IMR-90 (cell line): Measurements from ENCODE around the gene PYCARD. TPM values are rescaled to one million over a fixed set of nuclear protein-coding genes. Genes with fewer than 3 reads are reported as not detected.

ENCODE experiments used
- ATAC-seq: fragments of 200-7000 bp; cut with Tn5 transposase; 2 replicates; pipeline ENCODE4 v1.9.1; 2020; ENCODE audit warnings: low read depth, mild to moderate bottlenecking, moderate library complexity
- BruUV-seq: library from RNA; stranded (reverse); fragments of 400-500 nt; replicated peaks from 2 replicates; lab custom pipeline; 2021; lab: Mats Ljungman, UMichigan
- CTCF ChIA-PET: fragments of 300-600 bp; formaldehyde crosslinking; extraction: SDS; loops from one replicate; lab custom pipeline; 2021; ENCODE audit warnings: antibody characterized with exemption; lab: Yijun Ruan, JAX
- POLR2A ChIA-PET: fragments of 300-600 bp; sonication (Branson Sonifier 250); formaldehyde crosslinking; loops from one replicate; lab custom pipeline; 2022; ENCODE audit warnings: antibody characterized with exemption; ENCODE audit not compliant: unreplicated experiment; lab: Charles Lee
- DNase-seq: peaks from one replicate; pipeline ENCODE4 v3.0.0; 2013
- H2AFZ ChIP-seq: replicated peaks from 2 replicates; pipeline ENCODE3; 2013; ENCODE audit warnings: low read length, mild to moderate bottlenecking; ENCODE audit not compliant: poor library complexity
- H2AK5ac ChIP-seq: 2 replicates; pipeline ENCODE4 v1.6.1; 2013; ENCODE audit warnings: low read depth, low read length, inconsistent platforms
- H2AK9ac ChIP-seq: replicated peaks from 2 replicates; pipeline ENCODE3; 2013; ENCODE audit warnings: mild to moderate bottlenecking, low read depth, low read length, moderate library complexity; ENCODE audit not compliant: poor library complexity
- H2BK120ac ChIP-seq: 2 replicates; pipeline ENCODE4 v1.6.1; 2013; ENCODE audit warnings: low read depth, low read length, inconsistent platforms
- H2BK15ac ChIP-seq: 3 replicates; pipeline ENCODE4 v1.6.1; 2013; ENCODE audit warnings: low read depth, low read length, inconsistent platforms
- H2BK20ac ChIP-seq: 2 replicates; pipeline ENCODE4 v1.6.1; 2013; ENCODE audit warnings: low read depth, mild to moderate bottlenecking, inconsistent platforms, low read length, moderate library complexity
- H2BK5ac ChIP-seq: 2 replicates; pipeline ENCODE4 v1.6.1; 2013; ENCODE audit warnings: mild to moderate bottlenecking, low read depth, low read length, inconsistent platforms; ENCODE audit not compliant: poor library complexity, severe bottlenecking
- H3K14ac ChIP-seq: replicated peaks from 2 replicates; pipeline ENCODE4 v1.6.1; 2013; ENCODE audit warnings: low read depth, low read length, inconsistent platforms
- H3K18ac ChIP-seq: 2 replicates; pipeline ENCODE4 v1.6.1; 2013; ENCODE audit warnings: low read depth, low read length, control low read depth
- H3K23ac ChIP-seq: 2 replicates; pipeline ENCODE4 v1.6.1; 2013; ENCODE audit warnings: low read depth, low read length, inconsistent platforms
- H3K27ac ChIP-seq: 2 replicates; pipeline ENCODE4 v1.5.1; 2013; ENCODE audit warnings: mild to moderate bottlenecking, control low read depth, low read length; ENCODE audit not compliant: insufficient read depth
- H3K27me3 ChIP-seq: 2 replicates; pipeline ENCODE4 v1.6.1; 2013; ENCODE audit warnings: low read length; ENCODE audit not compliant: control insufficient read depth, insufficient read depth
- H3K36me3 ChIP-seq: 2 replicates; pipeline ENCODE4 v1.6.1; 2013; ENCODE audit warnings: low read length, mixed read lengths; ENCODE audit not compliant: control insufficient read depth, insufficient read depth
- H3K4ac ChIP-seq: 2 replicates; pipeline ENCODE4 v1.6.1; 2013; ENCODE audit warnings: low read depth, low read length, inconsistent platforms
- H3K4me1 ChIP-seq: 2 replicates; pipeline ENCODE4 v1.6.1; 2013; ENCODE audit warnings: low read length, mixed read lengths; ENCODE audit not compliant: control insufficient read depth, insufficient read depth
- H3K4me2 ChIP-seq: 2 replicates; pipeline ENCODE4 v1.6.1; 2013; ENCODE audit warnings: low read depth, mild to moderate bottlenecking, control low read depth, low read length, moderate library complexity
- H3K4me3 ChIP-seq: 2 replicates; pipeline ENCODE4 v1.5.1; 2013; ENCODE audit warnings: low read depth, mild to moderate bottlenecking, control low read depth, low read length, moderate library complexity; ENCODE audit not compliant: insufficient read depth
- H3K56ac ChIP-seq: 2 replicates; pipeline ENCODE4 v1.6.1; 2013; ENCODE audit warnings: low read length, inconsistent platforms; ENCODE audit not compliant: insufficient read depth; ENCODE audit errors: extremely low read depth
- H3K79me1 ChIP-seq, 2 experiments: 2 replicates each; pipeline ENCODE4 v1.6.1; 2013; ENCODE audit warnings: low read length in 2 of 2, inconsistent platforms in 1 of 2, low read depth in 1 of 2
- H3K9ac ChIP-seq: 2 replicates; pipeline ENCODE4 v1.6.1; 2013; ENCODE audit warnings: low read depth, low read length, control low read depth
- H3K9me1 ChIP-seq: 2 replicates; pipeline ENCODE4 v1.6.1; 2013; ENCODE audit warnings: low read length, inconsistent platforms; ENCODE audit not compliant: insufficient read depth
- H3K9me3 ChIP-seq: 2 replicates; pipeline ENCODE4 v1.6.1; 2013; ENCODE audit warnings: low read length; ENCODE audit not compliant: control insufficient read depth, insufficient read depth
- H4K20me1 ChIP-seq: 2 replicates; pipeline ENCODE4 v1.6.1; 2013; ENCODE audit warnings: low read length, inconsistent platforms; ENCODE audit not compliant: insufficient read depth
- H4K5ac ChIP-seq: 2 replicates; pipeline ENCODE4 v1.6.1; 2013; ENCODE audit warnings: mild to moderate bottlenecking, low read depth, low read length, control low read depth
- H4K8ac ChIP-seq, 2 experiments: 2 replicates each; pipeline ENCODE4 v1.6.1; 2013; ENCODE audit warnings: low read depth in 2 of 2, low read length in 2 of 2, control low read depth in 1 of 2, inconsistent platforms in 1 of 2
- H4K91ac ChIP-seq: 2 replicates; pipeline ENCODE4 v1.6.1; 2013; ENCODE audit warnings: low read depth, low read length, inconsistent platforms; ENCODE audit not compliant: insufficient read depth
- BHLHE40 ChIP-seq: fragments of 150-350 bp; IDR thresholded peaks from 2 replicates; pipeline ENCODE4 v1.6.1; 2016; ENCODE audit warnings: mild to moderate bottlenecking, low read depth, low read length
- ELK1 ChIP-seq: fragments of 150-350 bp; IDR thresholded peaks from 2 replicates; pipeline ENCODE4 v1.6.1; 2016; ENCODE audit warnings: low read depth, mild to moderate bottlenecking, low read length, moderate library complexity, borderline replicate concordance
- MAFK ChIP-seq: IDR thresholded peaks from 2 replicates; pipeline ENCODE4 v1.6.1; 2012; ENCODE audit warnings: low read depth, low read length, improper control_type of control experiment
- USF2 ChIP-seq: fragments of 150-350 bp; IDR thresholded peaks from 2 replicates; pipeline ENCODE4 v1.6.1; 2017; ENCODE audit warnings: mild to moderate bottlenecking, antibody characterized with exemption, low read length, low read depth
- WGBS, 2 experiments: methylation state at CpG; one replicate each; pipeline versions ENCODE4 v1.1.5 to v1.1.7; 2013; ENCODE audit warnings: missing lambda C conversion rate in 2 of 2; ENCODE audit not compliant: insufficient read length in 1 of 2; ENCODE audit errors: extremely low coverage in 2 of 2; 5-methylcytosine and 5-hydroxymethylcytosine counted together
- dilution Hi-C: fragments of 300-500 bp; cut with HindIII; formaldehyde crosslinking; loops from one replicate; pipeline ENCODE4 v1.14.3; 2018; ENCODE audit warnings: low sequenced_read_pairs; ENCODE audit not compliant: unreplicated experiment
- in situ Hi-C: fragments of 300-500 bp; cut with MboI; formaldehyde crosslinking; loops from 3 replicates; pipeline ENCODE4 v1.14.3; 2019; ENCODE audit warnings: low sequenced_read_pairs, inconsistent platforms, mixed read lengths
- intact Hi-C: fragments of 100-400 bp; cut with micrococcal nuclease; formaldehyde crosslinking; loops from 2 replicates; pipeline ENCODE4 v1.10.0; 2022
- polyA plus RNA-seq, 3 experiments: library from polyadenylated mRNA; depleted of rRNA; stranded (reverse); fragments of >200 nt; gene quantifications; 2 replicates each; pipeline ENCODE4 v1.2.3, GENCODE V29; 2012; ENCODE audit warnings: low replicate concordance in 1 of 3
- total RNA-seq: library from RNA; depleted of rRNA; stranded (reverse); fragments of >200 nt; gene quantifications from 2 replicates; pipeline ENCODE4 v1.2.3, GENCODE V29; 2012

Gene PYCARD
- total and polyA plus RNA-seq, 2 of the 4 experiments (the other 2 are of a cell fraction): 10.2 to 20.5 TPM

DNA sequence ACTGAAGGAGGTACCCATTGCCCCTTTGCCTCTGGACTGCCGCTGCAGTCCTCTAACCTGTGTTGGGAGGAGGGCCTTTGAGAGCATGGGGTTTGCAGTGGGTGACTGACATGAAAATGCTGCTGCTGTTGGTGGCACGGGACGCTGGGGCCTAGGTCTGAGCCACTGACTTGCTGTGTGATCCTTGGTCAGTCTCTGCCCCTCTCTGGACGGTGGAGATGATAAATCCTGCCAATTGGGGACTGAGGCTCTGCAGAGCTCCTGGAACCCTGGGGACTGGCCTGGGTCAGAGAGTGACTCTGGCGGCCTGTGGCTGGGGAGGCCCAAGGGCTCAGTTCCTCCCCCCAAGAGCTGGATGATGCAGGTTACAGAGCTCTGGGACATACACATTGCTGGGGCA is 20.5 kb upstream of the PYCARD start:
- Histone ChIP-seq H2BK120ac (no peak overlapping the region), H3K56ac (no peak overlapping the region), H2AK9ac (no peak overlapping the region), H2BK15ac (no peak overlapping the region), H3K4me1 (no peaks in the 10 kb centered on the region), H3K9me3 (no peaks in the 10 kb centered on the region), H3K9me1 (no peaks in the 10 kb centered on the region), H2AK5ac (no peak overlapping the region), H4K5ac (no peak overlapping the region), H3K14ac (no peak overlapping the region), H2BK5ac (no peak overlapping the region), H3K23ac (no peak overlapping the region), H3K79me1 (no peaks in the 10 kb centered on the region), H3K4me3 (no peak overlapping the region), H3K36me3 (no peaks in the 10 kb centered on the region), H3K18ac (no peak overlapping the region), H3K4me2 (no peak overlapping the region), H4K8ac (no peak overlapping the region), H2AFZ (no peak overlapping the region), H3K27ac (no peak overlapping the region), H3K27me3 (peaks cover 21% of the 10 kb centered on the region), H2BK20ac (no peak overlapping the region), H3K9ac (no peak overlapping the region), H4K91ac (no peak overlapping the region), H3K4ac (no peak overlapping the region), H4K20me1 (no peaks in the 10 kb centered on the region)
- ATAC-seq (no peak), DNase-seq (no peak)
- 86% methylated on average over 1 of the region's 5 CpGs; no CpG with 5 or more reads in 1 of the 2 experiments for WGBS, 2 experiments
- intact Hi-C loops (no loop called here), dilution Hi-C loops (no loop called here), in situ Hi-C loops (no loop called here)
- no peak for TF ChIP-seq ELK1
- no peak for TF ChIP-seq MAFK
- no peak for TF ChIP-seq BHLHE40
- TF ChIP-seq USF2: no peak
- ChIA-PET POLR2A (interaction anchor here (0.7 kb wide), 1 partner anchor 306 kb away, joined by 7 read pairs; no protein-coding TSS in a partner anchor), CTCF (no interaction called here)
- BruUV-seq: no TSS peak
